PC-3 (cell line): ENCODE measurements around the gene ABHD14A.

ENCODE experiments used
- CTCF ChIP-seq: fragments of 300-600 bp; sonication (generic); conservative IDR thresholded peaks from 2 replicates; pipeline ENCODE4 v1.5.1; 2017; ENCODE audit warnings: antibody characterized with exemption, low read depth, mild to moderate bottlenecking, low read length
- EZH2 ChIP-seq: fragments of 300-600 bp; sonication (generic); IDR thresholded peaks from one replicate; pipeline ENCODE4 v1.6.1; 2017; ENCODE audit warnings: antibody characterized with exemption, mild to moderate bottlenecking, low read length; ENCODE audit not compliant: unreplicated experiment
- EZH2phosphoT487 ChIP-seq: fragments of 300-600 bp; sonication (generic); IDR thresholded peaks from 2 replicates; pipeline ENCODE4 v1.6.1; 2018; ENCODE audit warnings: mild to moderate bottlenecking, antibody characterized with exemption, low read length, borderline replicate concordance

- TF ChIP-seq CTCF (no peak), EZH2 (no peak), EZH2phosphoT487 (no peak)
These were observed 41.3 kb upstream of the ABHD14A start for GRCh38 chr3:51933471-51934138.
